Activated CD4-positive, alpha-beta T cell treated with anti-CD3 and anti-CD28 coated beads, Interleukin-2, amount 10 ng/mL, durations not matched to agents 24 days and 14 days (primary cell): Measurements from ENCODE around the gene LYSMD4. TPM values are rescaled to one million over a fixed set of nuclear protein-coding genes. Genes with fewer than 3 reads are reported as not detected.
"Not testable (repeated sequence)": the region's sequence is repeated elsewhere in the genome, so short reads cannot be mapped to it uniquely, and the experiment has no call there.

Experiments used
- DNase-seq: peaks from one replicate; pipeline ENCODE4 v3.0.0; 2022
- H3K27ac Mint-ChIP-seq: one replicate; pipeline ENCODE4 v1.8.0; 2022; ENCODE audit warnings: mild to moderate bottlenecking, mixed read lengths
- H3K27me3 Mint-ChIP-seq: one replicate; pipeline ENCODE4 v1.8.0; 2022; ENCODE audit warnings: mixed read lengths
- H3K36me3 Mint-ChIP-seq: one replicate; pipeline ENCODE4 v1.8.0; 2022; ENCODE audit warnings: low read depth, mild to moderate bottlenecking, mixed read lengths
- H3K4me1 Mint-ChIP-seq: one replicate; pipeline ENCODE4 v1.8.0; 2021; ENCODE audit warnings: mixed read lengths
- H3K4me3 Mint-ChIP-seq: one replicate; pipeline ENCODE4 v1.8.0; 2022; ENCODE audit warnings: mild to moderate bottlenecking, moderate library complexity, mixed read lengths
- H3K9me3 Mint-ChIP-seq: one replicate; pipeline ENCODE4 v1.8.0; 2021; ENCODE audit warnings: mixed read lengths
- intact Hi-C: fragments of 100-400 bp; cut with micrococcal nuclease; formaldehyde crosslinking; loops from one replicate; pipeline ENCODE4 v1.15.1; 2023
- total RNA-seq: library from RNA; stranded (reverse); gene quantifications from 2 replicates; pipeline ENCODE4 v1.2.3, GENCODE V29; 2022

LYSMD4 gene
- total RNA-seq, 1 donor from 2014 or later: 6.6 TPM

- Mint-ChIP-seq H3K4me3 (no peak overlapping the region), H3K9me3 (no peaks in the 10 kb centered on the region), H3K4me1 (peaks cover 15% of the 10 kb centered on the region), H3K36me3 (no peaks in the 10 kb centered on the region), H3K27ac (no peak overlapping the region), H3K27me3 (no peaks in the 10 kb centered on the region)
- intact Hi-C loops: loop anchor here (10.0 kb wide), 1 partner anchor 633 kb away; the partner anchor contains the start of gene SYNM
- no peak for DNase-seq
These were observed 5.0 kb upstream of the LYSMD4 start for GRCh38 chr15:99738021-99738847.

GRCh38 chr15:99736702-99737101 lies 3.5 kb upstream of the LYSMD4 start:
- H3K4me3 Mint-ChIP-seq: no peak overlapping the region
- H3K27ac Mint-ChIP-seq: no peak overlapping the region
- H3K27me3 Mint-ChIP-seq: no peaks in the 10 kb centered on the region
- intact Hi-C loops: loop anchor here (10.0 kb wide), 1 partner anchor 632 kb away; the partner anchor contains the start of gene SYNM
- no peaks in the 10 kb centered on the region for H3K9me3 Mint-ChIP-seq
- H3K36me3 Mint-ChIP-seq: no peaks in the 10 kb centered on the region
- no peak for DNase-seq
- peaks cover 23% of the 10 kb centered on the region for H3K4me1 Mint-ChIP-seq

- Mint-ChIP-seq H3K4me3 (no peak overlapping the region), H3K4me1 (peaks cover 26% of the 10 kb centered on the region), H3K27ac (no peak overlapping the region), H3K9me3 (no peaks in the 10 kb centered on the region), H3K27me3 (no peaks in the 10 kb centered on the region), H3K36me3 (peaks cover 2% of the 10 kb centered on the region)
- no peak for DNase-seq
- intact Hi-C loops: loop anchor here (10.0 kb wide), 1 partner anchor 631 kb away; the partner anchor contains the start of gene SYNM
These were observed 2.6 kb upstream of the LYSMD4 start for GRCh38 chr15:99735868-99736267.

GRCh38 chr15:99734575-99734974 lies 1.3 kb upstream of the LYSMD4 start:
- Mint-ChIP-seq H3K27ac (peak overlapping the region; percentile 75), H3K4me3 (peak overlapping the region; percentile 24), H3K4me1 (peaks cover 30% of the 10 kb centered on the region), H3K27me3 (no peaks in the 10 kb centered on the region), H3K9me3 (no peaks in the 10 kb centered on the region), H3K36me3 (peaks cover 2% of the 10 kb centered on the region)
- intact Hi-C loops: loop anchor here (10.0 kb wide), 1 partner anchor 630 kb away; the partner anchor contains the start of gene SYNM
- no peak for DNase-seq

- Mint-ChIP-seq H3K27ac (peak overlapping the region; percentile 96), H3K4me3 (peak overlapping the region; percentile 86)
These were observed 729 bp upstream of the LYSMD4 start for GRCh38 chr15:99734040-99734291.

GRCh38 chr15:99732751-99733267 lies 428 bp downstream of the LYSMD4 start:
- Mint-ChIP-seq H3K4me1 (peaks cover 27% of the 10 kb centered on the region), H3K27ac (peak overlapping the region; percentile 56), H3K27me3 (no peaks in the 10 kb centered on the region), H3K36me3 (peaks cover 7% of the 10 kb centered on the region), H3K9me3 (no peaks in the 10 kb centered on the region), H3K4me3 (peak overlapping the region; percentile 80)
- no peak for DNase-seq
- intact Hi-C loops: loop anchor here (1.0 to 10.0 kb wide), 3 partner anchors 12 to 628 kb away; partner anchors contain the start of gene SYNM

More at GRCh38 chr15:99734040-99734291, 729 bp upstream of the LYSMD4 start:
- intact Hi-C loops: loop anchor here (10.0 kb wide), 1 partner anchor 629 kb away; the partner anchor contains the start of gene SYNM
- H3K4me1 Mint-ChIP-seq: peaks cover 30% of the 10 kb centered on the region
- H3K9me3 Mint-ChIP-seq, H3K36me3 Mint-ChIP-seq, DNase-seq, H3K27me3 Mint-ChIP-seq: not testable (repeated sequence)

- Mint-ChIP-seq H3K4me1 (peaks cover 24% of the 10 kb centered on the region), H3K9me3 (no peaks in the 10 kb centered on the region), H3K36me3 (peaks cover 9% of the 10 kb centered on the region), H3K27me3 (no peaks in the 10 kb centered on the region), H3K4me3 (peak overlapping the region; percentile 80), H3K27ac (peak overlapping the region; percentile 56)
- intact Hi-C loops: loop anchor here (10.0 kb wide), 1 partner anchor 627 kb away; the partner anchor contains the start of gene SYNM
- DNase-seq: no peak
These were observed 1.0 kb downstream of the LYSMD4 start for GRCh38 chr15:99732124-99732750.

- Mint-ChIP-seq H3K9me3 (no peaks in the 10 kb centered on the region), H3K36me3 (peaks cover 12% of the 10 kb centered on the region), H3K27me3 (no peaks in the 10 kb centered on the region), H3K4me3 (peak overlapping the region; percentile 80), H3K27ac (no peak overlapping the region), H3K4me1 (peaks cover 23% of the 10 kb centered on the region)
- intact Hi-C loops: loop anchor here (10.0 kb wide), 1 partner anchor 627 kb away; the partner anchor contains the start of gene SYNM
- DNase-seq: no peak
These were observed 1.7 kb downstream of the LYSMD4 start for GRCh38 chr15:99731336-99732123.

- Mint-ChIP-seq H3K27me3 (no peaks in the 10 kb centered on the region), H3K4me3 (no peak overlapping the region), H3K9me3 (no peaks in the 10 kb centered on the region), H3K4me1 (peaks cover 23% of the 10 kb centered on the region), H3K36me3 (peaks cover 13% of the 10 kb centered on the region), H3K27ac (no peak overlapping the region)
- no peak for DNase-seq
- intact Hi-C loops: loop anchor here (10.0 kb wide), 1 partner anchor 625 kb away; the partner anchor contains the start of gene SYNM
These were observed 3.3 kb downstream of the LYSMD4 start for GRCh38 chr15:99729920-99730319.

GRCh38 chr15:99729327-99729726 lies 3.9 kb downstream of the LYSMD4 start:
- intact Hi-C loops: no loop called here
- no peak overlapping the region for H3K4me3 Mint-ChIP-seq

GRCh38 chr15:99728916-99729315 lies 4.3 kb downstream of the LYSMD4 start:
- DNase-seq: no peak
- H3K4me1 Mint-ChIP-seq: peaks cover 19% of the 10 kb centered on the region
- intact Hi-C loops: no loop called here
- H3K9me3 Mint-ChIP-seq: no peaks in the 10 kb centered on the region
- H3K27me3 Mint-ChIP-seq: no peaks in the 10 kb centered on the region
- H3K27ac Mint-ChIP-seq: no peak overlapping the region
- H3K36me3 Mint-ChIP-seq: peaks cover 14% of the 10 kb centered on the region
- H3K4me3 Mint-ChIP-seq: no peak overlapping the region

More at GRCh38 chr15:99729327-99729726, 3.9 kb downstream of the LYSMD4 start:
- no peak for DNase-seq
- no peaks in the 10 kb centered on the region for H3K27me3 Mint-ChIP-seq
- H3K36me3 Mint-ChIP-seq: peaks cover 13% of the 10 kb centered on the region
- H3K27ac Mint-ChIP-seq: no peak overlapping the region
- no peaks in the 10 kb centered on the region for H3K9me3 Mint-ChIP-seq
- peaks cover 20% of the 10 kb centered on the region for H3K4me1 Mint-ChIP-seq

- no peak overlapping the region for H3K27ac Mint-ChIP-seq
- no peaks in the 10 kb centered on the region for H3K9me3 Mint-ChIP-seq
- peaks cover 16% of the 10 kb centered on the region for H3K36me3 Mint-ChIP-seq
- no peak overlapping the region for H3K4me3 Mint-ChIP-seq
- H3K4me1 Mint-ChIP-seq: peaks cover 16% of the 10 kb centered on the region
- H3K27me3 Mint-ChIP-seq: no peaks in the 10 kb centered on the region
- no peak for DNase-seq
- intact Hi-C loops: no loop called here
These were observed 5.5 kb downstream of the LYSMD4 start for GRCh38 chr15:99727733-99728132.

GRCh38 chr15:99727330-99727729 lies 5.9 kb downstream of the LYSMD4 start:
- intact Hi-C loops: no loop called here
- Mint-ChIP-seq H3K9me3 (no peaks in the 10 kb centered on the region), H3K27ac (no peak overlapping the region), H3K36me3 (peaks cover 16% of the 10 kb centered on the region), H3K4me3 (no peak overlapping the region), H3K4me1 (peaks cover 13% of the 10 kb centered on the region), H3K27me3 (no peaks in the 10 kb centered on the region)
- no peak for DNase-seq
